Measurements from ENCODE around the gene BRI3BP.

The BRI3BP gene

GRCh38 chr12:124970647-124971402 is 22.6 kb upstream of the BRI3BP start:
- no peak for TF ChIP-seq CTCF (IDR thresholded peaks at IDR 0.05; ENCODE audit: control extremely low read depth, extremely low read depth, low read depth, missing control alignments)
- no peak for DNase-seq (ENCODE audit: extremely low spot score)
- CTCF ChIA-PET: interaction anchor here (2.5 kb wide), 1 partner anchor 30 kb away, joined by 7 read pairs; no protein-coding TSS in a partner anchor
- POLR2A ChIA-PET: no interaction called here

- POLR2A ChIA-PET: no interaction called here
- no peak for TF ChIP-seq CTCF (IDR thresholded peaks at IDR 0.05; ENCODE audit: control extremely low read depth, extremely low read depth, low read depth, missing control alignments)
- no peak for DNase-seq (ENCODE audit: extremely low spot score)
- CTCF ChIA-PET: no interaction called here
Observed at GRCh38 chr12:124971603-124972002, 21.8 kb upstream of the BRI3BP start.

- CTCF ChIA-PET: no interaction called here
- DNase-seq (ENCODE audit: extremely low spot score): no peak
- TF ChIP-seq CTCF (IDR thresholded peaks at IDR 0.05; ENCODE audit: control extremely low read depth, extremely low read depth, low read depth, missing control alignments): no peak
- POLR2A ChIA-PET: no interaction called here
Observed at GRCh38 chr12:124972211-124972610, 21.2 kb upstream of the BRI3BP start.

- POLR2A ChIA-PET: no interaction called here
- TF ChIP-seq CTCF (IDR thresholded peaks at IDR 0.05; ENCODE audit: control extremely low read depth, extremely low read depth, low read depth, missing control alignments): no peak
- DNase-seq (ENCODE audit: extremely low spot score): no peak
- CTCF ChIA-PET: interaction anchor here (1.2 to 1.7 kb wide), 2 partner anchors 22 to 36 kb away, joined by 3 read pairs; no protein-coding TSS in a partner anchor
Observed at GRCh38 chr12:124975276-124975675, 18.2 kb upstream of the BRI3BP start.

GRCh38 chr12:124976999-124977398 is 16.4 kb upstream of the BRI3BP start:
- ChIA-PET POLR2A (no interaction called here), CTCF (interaction anchor here (0.9 kb wide), 2 partner anchors 23 to 37 kb away, joined by 3 read pairs; no protein-coding TSS in a partner anchor)
- DNase-seq (ENCODE audit: extremely low spot score): no peak
- TF ChIP-seq CTCF (IDR thresholded peaks at IDR 0.05; ENCODE audit: control extremely low read depth, extremely low read depth, low read depth, missing control alignments): no peak

- POLR2A ChIA-PET: no interaction called here
- DNase-seq (ENCODE audit: extremely low spot score): no peak
- CTCF ChIA-PET: interaction anchor here (1.4 to 2.1 kb wide), 3 partner anchors 10 to 39 kb away, joined by 3 to 5 read pairs (median 4); no protein-coding TSS in a partner anchor
- no peak for TF ChIP-seq CTCF (IDR thresholded peaks at IDR 0.05; ENCODE audit: control extremely low read depth, extremely low read depth, low read depth, missing control alignments)
Observed at GRCh38 chr12:124979568-124979967, 13.9 kb upstream of the BRI3BP start.
